Fibroblast of mammary gland (primary cell): ENCODE measurements around the gene CATSPERE.
A peak's percentile ranks its signal among the peaks of the same experiment; 100 is the strongest.
"Not testable (repeated sequence)": the region's sequence is repeated elsewhere in the genome, so short reads cannot be mapped to it uniquely, and the experiment has no call there.

Experiments
- DNase-seq: peaks from one replicate; pipeline ENCODE4 v3.0.0-alpha.2; 2010; ENCODE audit warnings: low read depth
- H3K4me3 ChIP-seq: 2 replicates; pipeline ENCODE4 v1.5.1; 2011; ENCODE audit warnings: low read depth, mild to moderate bottlenecking, low read length, moderate library complexity; ENCODE audit not compliant: control insufficient read depth
- CTCF ChIP-seq: conservative IDR thresholded peaks from 2 replicates; pipeline ENCODE4 v1.5.1; 2011; ENCODE audit warnings: low read depth, low read length, inconsistent platforms; ENCODE audit not compliant: control insufficient read depth, insufficient read depth

The CATSPERE gene

GRCh38 chr1:244657421-244657820 lies 196.3 kb downstream of the CATSPERE start:
- no peak for TF ChIP-seq CTCF
- no peak overlapping the region for H3K4me3 ChIP-seq
- DNase-seq, result no peak

- no peak for DNase-seq
- no peak overlapping the region for H3K4me3 ChIP-seq
- TF ChIP-seq CTCF, result no peak
Observed at GRCh38 chr1:244659694-244660093, 198.6 kb downstream of the CATSPERE start.

GRCh38 chr1:244660595-244660994 lies 199.5 kb downstream of the CATSPERE start:
- TF ChIP-seq CTCF, result no peak
- no peak overlapping the region for H3K4me3 ChIP-seq
- no peak for DNase-seq

- H3K4me3 ChIP-seq, DNase-seq: not testable (repeated sequence)
Observed at GRCh38 chr1:244661569-244662312, 200.7 kb downstream of the CATSPERE start.

- DNase-seq, result no peak
- no peak for TF ChIP-seq CTCF
- no peak overlapping the region for H3K4me3 ChIP-seq
Observed at GRCh38 chr1:244662599-244662998, 201.5 kb downstream of the CATSPERE start.

GRCh38 chr1:244664353-244664752 lies 203.3 kb downstream of the CATSPERE start:
- no peak for TF ChIP-seq CTCF
- DNase-seq, result no peak
- H3K4me3 ChIP-seq, result no peak overlapping the region

- no peak for TF ChIP-seq CTCF
- H3K4me3 ChIP-seq, result no peak overlapping the region
- DNase-seq, result peak; percentile 67
Observed at GRCh38 chr1:244665771-244666217, 204.7 kb downstream of the CATSPERE start.

- not testable (repeated sequence) for H3K4me3 ChIP-seq, DNase-seq
Observed at GRCh38 chr1:244666672-244667418, 205.8 kb downstream of the CATSPERE start.
